Natural killer cell (primary cell): ENCODE measurements around the gene SEC24C. TPM values are rescaled to one million over a fixed set of nuclear protein-coding genes. Genes with fewer than 3 reads are reported as not detected.

Source experiments
- ATAC-seq, 3 donors: fragments of 150-1000 bp in 2 of 3; fragments of 200-7000 bp in 1 of 3; cut with Tn5 transposase; 1 replicate in 1 of 3; 2 replicates in 2 of 3; pipeline ENCODE4 v1.10.0; 2021; ENCODE audit warnings: mild to moderate bottlenecking in 2 of 3, moderate library complexity in 2 of 3
- DNase-seq, 2 donors: peaks; one replicate each; pipeline versions ENCODE4 v3.0.0 to v3.0.0-alpha.2; 2013 to 2021; ENCODE audit warnings: mixed read lengths in 1 of 2
- H3K27ac ChIP-seq: one replicate; pipeline ENCODE4 v1.5.1; 2013; ENCODE audit warnings: mild to moderate bottlenecking, low read length
- H3K27me3 ChIP-seq: one replicate; pipeline ENCODE4 v1.6.1; 2013; ENCODE audit warnings: low read length; ENCODE audit not compliant: control insufficient read depth, insufficient read depth
- H3K36me3 ChIP-seq: one replicate; pipeline ENCODE4 v1.6.1; 2013; ENCODE audit warnings: low read length; ENCODE audit not compliant: control insufficient read depth, insufficient read depth
- H3K4me1 ChIP-seq: one replicate; pipeline ENCODE4 v1.6.1; 2013; ENCODE audit warnings: low read length; ENCODE audit not compliant: control insufficient read depth, insufficient read depth
- H3K4me3 ChIP-seq: one replicate; pipeline ENCODE4 v1.5.1; 2013; ENCODE audit warnings: low read length
- H3K9me3 ChIP-seq: one replicate; pipeline ENCODE4 v1.6.1; 2013; ENCODE audit warnings: low read length; ENCODE audit not compliant: control insufficient read depth, insufficient read depth
- H3K27ac Mint-ChIP-seq, 2 donors: one replicate each; pipeline ENCODE4 v1.8.0; 2022; ENCODE audit warnings: mild to moderate bottlenecking in 2 of 2, mixed read lengths in 2 of 2, moderate library complexity in 1 of 2
- H3K27me3 Mint-ChIP-seq, 2 donors: one replicate each; pipeline ENCODE4 v1.8.0; 2022; ENCODE audit warnings: low read depth in 2 of 2, mixed read lengths in 2 of 2
- H3K36me3 Mint-ChIP-seq: one replicate; pipeline ENCODE4 v1.8.0; 2022; ENCODE audit warnings: mixed read lengths
- H3K4me1 Mint-ChIP-seq, 2 donors: one replicate each; pipeline ENCODE4 v1.8.0; 2022; ENCODE audit warnings: mixed read lengths in 2 of 2
- H3K4me3 Mint-ChIP-seq: one replicate; pipeline ENCODE4 v1.8.0; 2022; ENCODE audit warnings: mild to moderate bottlenecking, moderate library complexity, mixed read lengths
- H3K9me3 Mint-ChIP-seq, 2 donors: one replicate each; pipeline ENCODE4 v1.8.0; 2022; ENCODE audit warnings: mixed read lengths in 2 of 2
- WGBS: methylation state at CpG from one replicate; pipeline ENCODE4 v1.1.7; 2013; ENCODE audit warnings: missing lambda C conversion rate; ENCODE audit not compliant: insufficient coverage; 5-methylcytosine and 5-hydroxymethylcytosine counted together
- intact Hi-C: fragments of 100-400 bp; cut with micrococcal nuclease; formaldehyde crosslinking; loops from one replicate; pipeline ENCODE4 v1.14.2; 2022
- total RNA-seq, 4 donors: library from RNA; stranded (reverse); fragments of 120-200 nt in 1 of 4; gene quantifications; one replicate each; pipeline versions ENCODE4 v1.2.3 to v1.2.4, GENCODE V29; 2013 to 2022
- TF ChIP-seq, protein P1 (sequence below): fragments of 200-600 bp; IDR thresholded peaks from one replicate; pipeline ENCODE4 v1.8.0; 2022; ENCODE audit warnings: antibody characterized with exemption

The SEC24C gene
- total RNA-seq, 3 donors from 2014 or later (not counting 1 experiment from before 2014, with no cell fraction given): 153 to 161 (median 160) TPM

DNA sequence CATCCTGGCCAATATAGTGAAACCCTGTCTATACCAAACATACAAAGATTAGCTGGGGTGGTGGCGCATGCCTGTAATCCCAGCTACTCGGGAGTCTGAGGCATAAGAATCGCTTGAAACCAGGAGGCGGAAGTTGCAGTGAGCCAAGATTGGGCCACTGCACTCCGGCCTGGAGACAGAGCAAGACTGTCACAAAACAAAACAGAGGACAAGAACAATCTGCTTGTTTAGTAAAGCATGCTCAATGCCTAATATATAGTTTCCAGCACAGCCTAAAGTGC lies 1.8 kb upstream of the SEC24C start:
- TF ChIP-seq, protein P1, sequence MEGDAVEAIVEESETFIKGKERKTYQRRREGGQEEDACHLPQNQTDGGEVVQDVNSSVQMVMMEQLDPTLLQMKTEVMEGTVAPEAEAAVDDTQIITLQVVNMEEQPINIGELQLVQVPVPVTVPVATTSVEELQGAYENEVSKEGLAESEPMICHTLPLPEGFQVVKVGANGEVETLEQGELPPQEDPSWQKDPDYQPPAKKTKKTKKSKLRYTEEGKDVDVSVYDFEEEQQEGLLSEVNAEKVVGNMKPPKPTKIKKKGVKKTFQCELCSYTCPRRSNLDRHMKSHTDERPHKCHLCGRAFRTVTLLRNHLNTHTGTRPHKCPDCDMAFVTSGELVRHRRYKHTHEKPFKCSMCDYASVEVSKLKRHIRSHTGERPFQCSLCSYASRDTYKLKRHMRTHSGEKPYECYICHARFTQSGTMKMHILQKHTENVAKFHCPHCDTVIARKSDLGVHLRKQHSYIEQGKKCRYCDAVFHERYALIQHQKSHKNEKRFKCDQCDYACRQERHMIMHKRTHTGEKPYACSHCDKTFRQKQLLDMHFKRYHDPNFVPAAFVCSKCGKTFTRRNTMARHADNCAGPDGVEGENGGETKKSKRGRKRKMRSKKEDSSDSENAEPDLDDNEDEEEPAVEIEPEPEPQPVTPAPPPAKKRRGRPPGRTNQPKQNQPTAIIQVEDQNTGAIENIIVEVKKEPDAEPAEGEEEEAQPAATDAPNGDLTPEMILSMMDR: no peak
- ATAC-seq: no peak
- Mint-ChIP-seq H3K9me3 (no peaks in the 10 kb centered on the region), H3K4me1 (peaks cover 27 to 32% of the 10 kb centered on the region in 2 donors), H3K36me3 (no peaks in the 10 kb centered on the region), H3K4me3 (peak overlapping the region; percentile 65), H3K27me3 (no peaks in the 10 kb centered on the region), H3K27ac (peak overlapping the region; percentile 98 to 99)
- Histone ChIP-seq H3K27ac (no peak overlapping the region), H3K9me3 (no peaks in the 10 kb centered on the region), H3K27me3 (no peaks in the 10 kb centered on the region), H3K36me3 (peaks cover 4% of the 10 kb centered on the region), H3K4me1 (peaks cover 22% of the 10 kb centered on the region), H3K4me3 (no peak overlapping the region)
- 98% methylated on average over 5 of the region's 5 CpGs for WGBS
- intact Hi-C loops: no loop called here
- no peak for DNase-seq

DNA sequence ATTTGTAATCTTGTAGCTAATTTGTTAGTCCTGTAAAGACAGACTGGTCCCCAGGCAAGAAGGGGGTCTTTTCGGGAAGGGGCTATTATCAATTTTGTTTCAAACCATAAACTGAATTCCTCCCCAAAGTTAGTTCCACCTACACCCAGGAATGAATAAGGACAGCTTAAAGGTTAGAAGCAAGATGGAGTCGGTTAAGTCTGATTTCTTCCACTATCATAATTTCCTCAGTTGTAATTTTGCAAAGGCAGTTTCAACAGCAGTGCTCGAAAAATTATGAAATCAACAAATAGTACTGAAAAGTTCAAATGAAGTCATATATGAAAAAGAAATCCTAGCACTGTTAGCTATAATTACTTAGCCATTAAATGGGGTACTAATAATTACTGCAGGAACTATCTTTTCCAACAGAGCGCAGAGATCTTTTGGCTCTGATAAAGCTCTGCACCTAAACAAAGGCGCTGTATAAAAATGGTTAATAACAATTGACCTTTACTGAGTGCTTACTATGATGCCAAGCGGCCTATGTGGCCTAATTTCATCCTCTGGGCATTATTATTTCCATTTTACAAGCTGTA lies 756 bp upstream of the SEC24C start:
- H3K27ac Mint-ChIP-seq: peak overlapping the region; percentile 98 to 99
- Histone ChIP-seq H3K27me3 (no peaks in the 10 kb centered on the region), H3K9me3 (no peaks in the 10 kb centered on the region), H3K36me3 (peaks cover 4% of the 10 kb centered on the region), H3K27ac (peak overlapping the region; percentile 92), H3K4me1 (peaks cover 22% of the 10 kb centered on the region), H3K4me3 (peak overlapping the region; percentile 73)
- H3K9me3 Mint-ChIP-seq: no peaks in the 10 kb centered on the region
- TF ChIP-seq, protein P1: no peak
- intact Hi-C loops: no loop called here
- peak overlapping the region; percentile 100 for H3K4me3 Mint-ChIP-seq
- H3K27me3 Mint-ChIP-seq: no peaks in the 10 kb centered on the region
- no peaks in the 10 kb centered on the region for H3K36me3 Mint-ChIP-seq
- WGBS: 40% methylated on average over 4 of the region's 6 CpGs
- ATAC-seq (no peak), DNase-seq (no peak)
- H3K4me1 Mint-ChIP-seq: peaks cover 27 to 32% of the 10 kb centered on the region in 2 donors

DNA sequence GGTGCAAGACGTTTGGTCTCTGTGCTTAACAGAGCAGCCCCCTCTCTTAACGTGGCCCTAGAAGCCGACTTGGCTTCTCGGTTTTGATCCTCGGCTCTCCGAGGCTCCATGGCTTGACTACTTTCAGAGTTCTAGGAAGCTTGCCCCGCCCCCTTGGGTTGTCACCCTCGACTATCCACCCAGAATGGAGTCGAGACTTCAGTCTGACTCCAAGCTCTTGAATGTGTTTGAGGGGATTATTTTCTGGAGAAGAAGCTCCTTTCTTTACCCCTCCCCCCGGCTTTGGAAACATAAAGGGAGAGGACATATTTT lies 448 bp downstream of the SEC24C start:
- Mint-ChIP-seq H3K9me3 (no peaks in the 10 kb centered on the region), H3K27ac (peak overlapping the region; percentile 98 to 99), H3K4me1 (peaks cover 35 to 41% of the 10 kb centered on the region in 2 donors), H3K36me3 (no peaks in the 10 kb centered on the region), H3K4me3 (peak overlapping the region; percentile 100), H3K27me3 (no peaks in the 10 kb centered on the region)
- no peaks in the 10 kb centered on the region for H3K27me3 ChIP-seq
- intact Hi-C loops: loop anchor here (1.0 to 2.0 kb wide), 4 partner anchors 14 to 41 kb away; partner anchors contain the start of gene ZSWIM8
- H3K36me3 ChIP-seq: peaks cover 8% of the 10 kb centered on the region
- ATAC-seq (peak; percentile 7 to 30 (median 22)), DNase-seq (peak in 1 of 2 donors; percentile 62)
- peak overlapping the region; percentile 92 for H3K27ac ChIP-seq
- peak overlapping the region; percentile 73 for H3K4me3 ChIP-seq
- H3K9me3 ChIP-seq: no peaks in the 10 kb centered on the region
- 2% methylated on average over 7 of the region's 10 CpGs for WGBS
- H3K4me1 ChIP-seq: peaks cover 31% of the 10 kb centered on the region
- TF ChIP-seq, protein P1: no peak

DNA sequence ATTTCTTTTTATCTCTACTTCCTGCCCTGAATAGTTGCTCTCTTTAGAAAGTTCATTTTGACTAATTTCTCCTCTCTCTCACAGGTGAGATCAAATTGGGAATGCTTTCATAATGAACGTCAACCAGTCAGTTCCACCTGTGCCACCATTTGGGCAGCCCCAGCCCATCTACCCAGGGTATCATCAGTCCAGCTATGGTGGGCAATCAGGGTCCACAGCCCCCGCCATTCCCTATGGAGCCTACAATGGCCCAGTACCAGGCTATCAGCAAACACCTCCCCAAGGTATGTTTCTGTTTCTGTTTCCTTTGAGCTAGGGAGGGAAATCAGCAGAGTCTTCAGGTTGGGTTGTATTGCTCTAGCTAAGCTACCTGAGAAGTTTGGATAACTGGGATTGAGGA lies 2.5 kb downstream of the SEC24C start:
- Mint-ChIP-seq H3K4me1 (peaks cover 47 to 57% of the 10 kb centered on the region in 2 donors), H3K4me3 (peak overlapping the region; percentile 64), H3K27ac (peak overlapping the region; percentile 42 to 52), H3K27me3 (no peaks in the 10 kb centered on the region), H3K9me3 (no peaks in the 10 kb centered on the region), H3K36me3 (no peaks in the 10 kb centered on the region)
- Histone ChIP-seq H3K4me1 (peaks cover 32% of the 10 kb centered on the region), H3K36me3 (peaks cover 26% of the 10 kb centered on the region), H3K9me3 (no peaks in the 10 kb centered on the region), H3K4me3 (no peak overlapping the region), H3K27ac (no peak overlapping the region), H3K27me3 (no peaks in the 10 kb centered on the region)
- no peak for DNase-seq
- WGBS: 63% methylated on average over 2 of the region's 2 CpGs
- no peak for ATAC-seq
- intact Hi-C loops: no loop called here
- TF ChIP-seq, protein P1: no peak
